GM19193 (cell line): Measurements from ENCODE around the gene NME4.

Experiments
- POLR2A ChIP-seq: IDR thresholded peaks from 4 replicates; pipeline ENCODE4 v1.6.1; 2011; ENCODE audit not compliant: insufficient read depth, insufficient read length; ENCODE audit errors: extremely low read depth

NME4 gene

DNA sequence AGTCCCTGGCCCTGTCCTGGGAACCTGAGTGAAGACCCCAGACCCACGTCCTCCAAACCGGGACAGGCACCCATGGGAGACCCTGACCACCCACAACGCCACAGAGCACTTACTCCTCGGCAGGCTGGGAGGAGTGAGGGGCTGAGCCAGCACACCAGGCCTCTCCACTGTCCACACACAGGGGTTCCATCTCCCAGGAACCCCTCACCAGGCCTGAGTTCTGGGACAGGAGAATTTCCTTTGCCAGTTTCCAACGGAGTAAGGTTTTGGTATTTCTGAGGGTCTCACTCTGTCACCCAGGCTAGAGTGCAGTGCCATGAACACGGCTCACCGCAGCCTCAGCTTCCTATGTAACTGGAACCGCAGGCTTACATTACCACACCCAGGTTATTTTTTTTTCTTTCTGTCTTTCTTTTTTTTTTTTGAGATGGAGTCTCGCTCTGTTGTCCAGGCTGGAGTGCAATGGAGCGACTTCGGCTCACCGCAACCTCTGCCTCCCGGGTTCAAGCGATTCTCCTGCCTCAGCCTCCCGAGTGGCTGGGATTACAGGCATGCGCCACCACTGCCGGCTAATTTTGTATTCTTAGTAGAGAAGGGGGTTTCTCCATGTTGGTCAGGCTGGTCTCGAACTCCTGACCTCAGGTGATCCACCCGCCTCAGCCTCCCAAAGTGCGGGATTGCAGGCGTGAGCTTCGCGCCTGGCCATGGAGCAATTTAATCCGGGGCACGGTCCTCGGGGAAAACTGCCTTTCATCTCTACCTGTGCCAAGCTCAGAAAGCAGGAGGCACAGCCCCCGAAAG lies 16.8 kb upstream of the NME4 start:
- TF ChIP-seq POLR2A, result no peak

DNA sequence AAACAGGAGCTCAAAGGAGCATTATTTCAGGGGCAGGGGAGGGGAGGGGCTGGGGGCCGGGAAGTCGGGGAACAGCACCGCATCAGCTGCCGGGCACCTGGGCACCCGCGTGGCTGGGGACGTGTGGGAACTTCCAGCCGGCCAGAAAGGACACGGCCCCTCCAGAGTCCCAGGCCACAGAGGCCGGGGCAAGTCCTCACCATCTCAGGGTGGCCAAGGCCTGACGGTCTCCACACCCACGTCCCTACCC lies 16.3 kb upstream of the NME4 start:
- TF ChIP-seq POLR2A, result no peak

DNA sequence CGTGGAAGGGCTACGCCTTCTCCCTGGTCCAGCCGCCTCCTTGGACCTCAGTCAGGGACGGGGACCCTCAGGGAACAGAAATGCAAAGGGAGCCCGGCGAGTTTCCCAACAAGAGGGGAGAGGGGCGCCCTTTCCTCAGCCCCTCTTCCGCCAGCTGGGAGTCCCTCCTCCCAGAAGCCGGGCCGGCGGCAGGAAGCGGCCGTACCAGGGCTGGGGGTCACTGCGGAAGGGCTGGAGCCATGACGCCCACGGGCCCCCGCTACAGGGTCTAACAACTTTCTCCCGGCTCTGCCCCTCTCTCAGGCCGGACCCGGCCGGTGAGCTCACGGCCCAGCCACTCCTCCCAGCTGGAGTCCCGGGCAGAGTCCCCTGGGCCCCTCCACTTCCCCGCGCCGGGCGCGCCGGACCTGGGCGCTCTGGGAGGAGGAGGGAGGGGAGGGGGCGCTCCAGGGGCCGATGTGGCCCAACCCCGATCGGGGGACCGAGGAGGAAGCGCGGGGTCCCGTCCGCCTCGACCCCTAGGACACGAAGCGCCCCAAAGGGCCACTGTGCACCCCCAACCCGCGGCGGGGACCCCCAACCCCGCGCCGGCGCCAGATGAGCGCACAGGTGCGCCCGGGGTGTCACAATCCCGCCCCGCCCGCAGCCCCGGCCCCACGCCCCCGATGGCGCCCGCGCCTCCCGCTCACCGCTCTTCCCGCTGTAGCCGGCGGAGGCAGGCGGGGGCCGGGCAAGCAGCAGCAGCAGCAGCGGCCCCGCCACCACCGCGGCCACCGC lies 15.8 kb upstream of the NME4 start:
- TF ChIP-seq POLR2A, result no peak

DNA sequence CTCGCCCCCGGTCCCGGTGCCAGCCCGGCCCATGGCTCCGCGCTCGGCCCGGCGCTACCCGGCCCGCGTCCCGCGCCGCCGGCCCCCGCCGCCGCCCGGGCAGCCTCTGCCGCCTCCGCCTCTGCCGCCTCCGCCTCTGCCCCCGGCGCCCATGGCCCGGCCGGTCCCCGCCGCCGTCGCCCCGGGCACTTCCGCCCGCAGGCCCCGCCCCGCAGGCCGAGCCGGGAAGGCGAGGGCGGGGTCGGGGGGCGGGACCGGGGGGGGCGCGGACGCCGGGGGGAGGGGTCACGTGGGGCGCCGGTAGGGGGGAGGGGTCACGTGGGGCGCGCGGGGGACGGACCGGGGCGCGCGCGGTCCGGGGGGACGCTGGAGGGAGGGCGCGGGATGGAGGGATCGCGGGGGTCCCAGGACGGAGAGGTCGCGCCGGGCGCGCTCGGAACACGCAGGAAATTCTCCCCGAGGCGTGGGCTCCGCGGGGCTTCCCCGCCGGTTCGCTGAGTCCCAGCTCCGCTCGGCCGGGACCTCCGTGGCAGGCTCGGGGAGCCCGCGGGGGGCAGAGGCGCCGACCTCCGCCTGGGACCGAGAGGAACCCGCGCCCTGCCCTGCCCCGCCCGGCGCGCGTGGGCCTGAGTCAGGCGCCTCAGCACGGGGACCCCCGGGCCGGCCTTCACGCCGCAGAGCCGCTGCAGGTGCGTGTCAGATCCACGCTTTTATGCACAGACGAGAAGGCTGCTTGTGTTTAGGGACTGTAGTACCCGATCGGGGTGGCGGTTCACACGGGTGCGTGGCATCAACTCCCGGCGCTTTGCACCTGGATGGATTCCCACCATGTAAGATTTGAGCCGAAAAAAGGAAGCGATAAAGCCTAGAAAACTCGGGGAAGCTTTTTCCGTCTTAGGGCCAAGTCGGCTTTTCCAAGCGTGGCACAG lies 14.9 kb upstream of the NME4 start, which contains the start of gene PGAP6:
TSS of gene PGAP6 (minus strand) at position 190 of the 929 bp plus-strand sequence. CDS start at position 33, 157 bp downstream.
- TF ChIP-seq POLR2A, result peak; percentile 61

DNA sequence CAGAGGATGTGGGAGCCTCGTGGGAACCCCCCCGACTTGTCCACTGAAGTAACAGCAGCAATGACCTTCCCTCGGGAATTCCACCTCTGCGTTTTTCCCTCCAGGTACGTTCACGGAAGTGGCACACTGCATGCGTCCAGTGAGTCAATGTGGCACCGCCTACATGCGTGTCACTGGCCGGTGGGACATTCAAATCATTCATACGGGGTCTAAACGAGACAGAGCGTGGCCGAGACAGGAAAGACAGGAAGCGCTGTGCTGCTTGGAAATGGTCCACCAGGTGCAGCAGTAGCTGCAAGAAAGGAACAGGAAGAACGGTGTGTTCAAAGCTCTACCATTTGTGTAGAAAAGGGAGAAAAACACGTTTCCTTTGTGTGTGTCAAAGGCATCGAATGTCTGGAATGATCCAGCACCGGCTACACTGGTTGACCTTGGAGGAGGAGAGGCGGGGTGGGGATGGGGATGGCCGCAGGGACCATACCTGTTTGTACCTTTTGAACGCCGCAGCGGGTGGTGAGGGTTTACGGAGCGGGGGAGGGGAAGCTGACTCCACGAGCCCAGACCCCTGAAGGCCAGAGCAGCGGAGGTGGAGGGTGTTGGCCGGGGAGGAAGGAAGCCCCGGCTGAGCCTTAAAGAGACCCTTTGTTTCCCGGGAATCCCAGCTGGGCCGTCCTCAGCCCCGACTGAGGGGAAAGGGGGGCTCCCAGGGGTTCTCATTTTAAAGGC lies 13.5 kb upstream of the NME4 start:
- peak; percentile 50 for TF ChIP-seq POLR2A

DNA sequence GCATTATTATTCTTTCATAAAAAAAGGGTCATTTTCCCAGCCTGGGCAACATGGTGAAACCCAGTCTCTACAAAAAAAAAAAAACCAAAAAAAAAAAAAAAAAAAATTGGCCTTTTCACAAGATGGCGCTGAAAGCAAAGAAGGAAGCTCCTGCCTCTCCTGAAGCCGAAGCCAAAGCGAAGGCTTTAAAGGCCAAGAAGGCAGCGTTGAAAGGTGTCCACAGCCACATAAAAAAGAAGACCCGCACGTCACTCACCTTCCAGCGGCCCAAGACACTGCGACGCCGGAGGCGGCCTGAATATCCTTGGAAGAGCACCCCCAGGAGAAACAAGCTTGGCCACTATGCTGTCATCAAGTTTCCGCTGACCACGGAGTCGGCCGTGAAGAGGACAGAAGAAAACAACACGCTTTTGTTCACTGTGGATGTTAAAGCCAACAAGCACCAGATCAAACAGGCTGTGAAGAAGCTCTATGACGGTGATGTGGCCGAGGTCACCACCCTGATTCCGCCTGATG lies 10.3 kb upstream of the NME4 start:
- TF ChIP-seq POLR2A, result no peak

DNA sequence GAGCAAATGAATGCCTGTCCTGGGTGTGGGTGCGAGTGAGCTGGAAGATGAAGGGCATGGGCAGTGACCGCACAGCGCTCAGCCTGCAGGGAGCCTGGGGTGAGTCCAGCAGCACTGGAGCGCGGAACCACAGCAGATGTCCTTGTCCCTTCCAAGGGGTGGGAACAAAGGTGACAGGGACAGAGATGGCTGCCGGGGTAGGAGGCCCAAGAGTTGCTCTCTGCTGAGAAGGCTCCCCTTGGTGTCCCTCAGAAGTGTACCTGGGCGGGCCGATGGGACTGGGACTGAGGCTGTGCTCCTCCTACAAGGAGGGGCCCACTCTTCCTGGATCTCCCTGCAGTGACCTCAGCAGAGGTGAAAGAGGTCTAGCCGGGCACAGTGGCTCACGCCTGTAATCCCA lies 7.6 kb upstream of the NME4 start:
- no peak for TF ChIP-seq POLR2A

DNA sequence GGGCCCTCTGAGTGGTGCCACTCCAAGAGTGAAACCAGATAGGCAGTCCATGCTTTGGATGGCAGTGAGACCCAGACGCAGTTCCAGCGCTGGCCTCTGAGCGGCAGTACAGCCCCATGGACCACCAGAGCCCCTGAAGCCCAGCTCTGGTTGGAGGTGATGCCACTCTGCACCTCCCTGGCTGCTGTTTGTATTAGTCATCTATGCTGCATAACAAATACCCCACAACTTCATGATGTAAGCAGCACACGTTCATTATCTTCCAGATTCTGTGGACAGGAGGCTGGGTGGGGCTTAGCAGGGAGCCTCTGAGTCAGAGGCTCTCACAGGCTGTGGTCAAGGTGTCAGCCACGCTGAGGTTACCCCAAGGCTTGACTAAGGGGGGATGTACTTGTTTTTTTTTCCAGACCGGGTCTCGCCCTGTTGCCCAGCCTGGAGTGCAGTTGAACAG lies 5.1 kb upstream of the NME4 start:
- no peak for TF ChIP-seq POLR2A

DNA sequence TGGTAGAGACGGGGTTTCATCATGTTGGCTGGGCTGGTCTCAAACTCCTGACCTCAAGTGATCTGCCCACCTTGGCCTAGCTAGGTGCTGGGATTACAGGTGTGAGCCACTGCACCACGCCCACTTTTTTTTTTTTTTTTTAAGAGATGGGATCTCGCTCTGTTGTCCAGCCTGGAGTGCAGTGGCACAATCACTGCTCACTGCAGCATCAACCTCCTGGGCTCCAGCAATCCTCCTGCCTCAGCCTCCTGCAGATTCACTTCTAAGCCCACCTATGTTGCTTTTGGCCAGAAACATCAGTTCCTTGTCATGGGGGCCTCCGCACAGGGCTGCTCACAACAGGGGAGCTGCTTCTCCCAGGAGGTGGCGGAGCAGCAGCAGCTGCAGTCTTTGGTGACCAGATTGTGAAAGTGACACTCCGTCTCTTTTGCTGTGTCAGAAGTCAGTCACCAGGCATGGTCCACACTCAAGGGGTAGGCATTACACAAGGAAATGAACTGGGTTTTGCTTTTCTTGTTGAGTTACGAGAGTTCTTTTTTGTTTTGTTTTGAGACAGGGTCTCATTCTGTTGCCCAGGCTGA lies 4.5 kb upstream of the NME4 start:
- TF ChIP-seq POLR2A, result no peak

DNA sequence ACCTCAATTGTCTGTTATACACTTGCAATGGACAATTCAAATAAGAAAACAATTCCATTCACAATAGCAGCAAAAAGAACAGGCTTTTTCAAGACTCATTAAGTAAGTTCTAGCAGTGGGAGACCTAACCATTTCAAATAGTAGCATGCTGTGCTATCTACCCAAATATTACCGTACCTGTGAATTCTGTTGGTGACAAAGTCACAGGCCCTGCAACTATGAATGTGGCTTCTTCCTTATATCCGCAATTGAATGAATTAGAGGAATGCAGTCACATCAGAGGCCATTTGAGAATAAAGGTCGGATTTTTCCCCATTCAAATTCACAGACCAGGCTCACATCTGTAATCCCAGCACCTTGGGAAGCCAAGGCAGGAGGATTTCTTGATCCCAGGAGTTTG lies 800 bp upstream of the NME4 start:
- TF ChIP-seq POLR2A, result no peak

DNA sequence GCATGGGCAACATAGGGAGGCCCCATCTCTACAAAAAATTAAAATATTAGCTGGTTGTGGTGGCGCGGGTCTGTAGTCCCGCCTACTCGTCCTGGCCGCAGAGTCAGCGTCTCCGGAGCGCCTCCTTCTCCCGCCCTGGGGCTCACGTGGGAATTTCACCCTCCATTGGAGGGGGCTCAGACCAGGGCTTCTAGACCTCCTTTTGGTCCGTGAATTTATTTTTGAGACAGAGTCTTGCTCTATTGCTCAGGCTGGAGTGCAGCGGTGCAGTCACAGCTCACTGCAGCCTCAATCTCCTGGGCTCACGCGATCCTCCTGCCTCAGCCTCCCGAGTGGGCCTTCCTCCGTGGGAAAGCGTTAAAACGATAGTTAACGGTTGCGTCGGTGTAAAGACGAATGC lies 394 bp upstream of the NME4 start:
- TF ChIP-seq POLR2A, result no peak

DNA sequence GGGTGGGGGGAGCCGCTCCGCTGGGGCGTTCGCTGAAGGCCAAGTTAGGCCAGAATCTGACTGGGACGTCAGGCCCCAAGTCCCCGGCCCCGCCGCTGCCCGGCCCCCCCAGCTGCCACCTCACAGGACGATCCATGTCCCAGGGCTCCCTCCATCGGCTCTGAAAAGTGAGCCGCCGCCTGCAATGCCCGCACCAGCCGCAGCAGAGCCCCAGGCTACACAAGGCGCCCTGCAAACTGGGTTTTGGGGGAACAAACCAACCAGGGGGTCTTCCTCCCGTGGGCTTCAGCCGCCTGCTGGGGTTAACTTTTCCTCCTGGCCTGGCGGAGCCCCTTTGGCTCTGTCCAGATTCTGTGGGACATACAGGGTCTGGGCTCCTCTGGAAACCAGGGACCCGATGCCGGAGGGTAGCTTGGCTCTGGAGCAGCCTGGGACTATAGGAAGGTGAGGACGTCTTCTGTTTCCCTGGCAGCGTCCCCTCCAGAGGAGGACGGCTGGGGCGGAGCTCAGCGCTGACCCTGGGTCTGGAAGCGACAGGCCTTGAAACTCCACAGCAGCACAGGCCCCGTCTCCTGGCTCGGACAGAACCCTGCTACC lies 835 bp downstream of the NME4 start:
- TF ChIP-seq POLR2A, result no peak

DNA sequence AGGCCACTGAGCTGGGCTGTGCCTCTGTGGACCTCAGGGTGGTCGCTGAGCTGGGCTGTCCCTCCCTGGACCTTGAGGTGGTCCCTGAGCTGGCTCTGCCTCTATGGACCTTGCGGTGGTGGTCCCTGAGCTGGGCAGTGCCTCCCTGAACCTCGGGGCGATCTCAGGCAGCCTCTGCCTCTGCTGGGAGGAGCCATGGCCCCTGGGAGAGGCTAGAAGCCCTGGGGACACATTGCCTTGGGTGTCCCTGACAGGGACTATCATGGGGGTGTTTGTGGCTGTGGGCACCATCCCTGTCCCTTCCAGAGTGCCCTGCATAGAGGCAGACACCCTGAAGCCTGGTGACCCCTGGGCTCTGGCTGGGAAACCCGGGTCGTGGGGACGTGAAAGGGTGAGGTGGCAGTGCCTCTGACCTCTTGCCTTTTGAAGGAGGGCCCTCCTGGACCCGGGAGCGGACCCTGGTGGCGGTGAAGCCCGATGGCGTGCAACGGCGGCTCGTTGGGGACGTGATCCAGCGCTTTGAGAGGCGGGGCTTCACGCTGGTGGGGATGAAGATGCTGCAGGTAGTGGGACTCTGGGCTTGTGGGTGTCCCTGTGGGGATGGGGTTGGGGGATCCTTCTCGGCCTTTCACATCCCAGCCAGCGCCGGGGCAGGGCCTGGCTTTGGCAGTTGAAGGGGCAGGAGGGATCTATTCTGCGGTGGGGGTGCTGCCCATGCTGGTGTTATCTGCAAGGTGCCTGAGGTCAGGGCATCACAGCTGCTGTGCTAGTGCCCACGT lies 1.8 kb downstream of the NME4 start:
- no peak for TF ChIP-seq POLR2A
